ENCODE measurements around the gene SHROOM3.

DNA sequence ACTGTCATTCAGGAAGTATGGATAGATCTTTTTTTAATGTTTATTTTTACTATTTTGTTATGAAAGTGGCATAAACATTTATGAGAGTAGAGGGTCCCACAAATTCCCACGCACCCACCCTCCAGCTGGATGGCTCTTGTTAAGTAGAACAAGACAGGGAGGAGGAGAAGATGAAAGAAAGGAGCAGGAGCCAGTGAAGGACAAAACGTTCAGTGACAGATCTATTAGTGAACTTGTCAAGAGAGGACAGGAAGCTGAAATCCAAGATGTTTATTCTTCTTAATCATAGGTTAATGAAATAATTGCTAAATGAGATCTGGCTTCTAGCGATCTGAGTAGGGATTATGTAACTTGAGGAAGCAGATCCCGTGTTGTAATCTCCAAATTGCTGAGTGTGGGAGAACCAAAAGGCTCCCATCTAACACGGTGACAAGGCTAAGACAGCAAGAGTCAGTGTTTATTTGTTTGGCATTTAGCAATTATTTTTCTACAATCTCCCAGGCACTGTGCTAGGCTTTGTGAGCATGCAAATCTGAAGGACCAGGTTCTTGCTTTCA, 162.5 kb downstream of the SHROOM3 start:
- TF ChIP-seq, protein P1, sequence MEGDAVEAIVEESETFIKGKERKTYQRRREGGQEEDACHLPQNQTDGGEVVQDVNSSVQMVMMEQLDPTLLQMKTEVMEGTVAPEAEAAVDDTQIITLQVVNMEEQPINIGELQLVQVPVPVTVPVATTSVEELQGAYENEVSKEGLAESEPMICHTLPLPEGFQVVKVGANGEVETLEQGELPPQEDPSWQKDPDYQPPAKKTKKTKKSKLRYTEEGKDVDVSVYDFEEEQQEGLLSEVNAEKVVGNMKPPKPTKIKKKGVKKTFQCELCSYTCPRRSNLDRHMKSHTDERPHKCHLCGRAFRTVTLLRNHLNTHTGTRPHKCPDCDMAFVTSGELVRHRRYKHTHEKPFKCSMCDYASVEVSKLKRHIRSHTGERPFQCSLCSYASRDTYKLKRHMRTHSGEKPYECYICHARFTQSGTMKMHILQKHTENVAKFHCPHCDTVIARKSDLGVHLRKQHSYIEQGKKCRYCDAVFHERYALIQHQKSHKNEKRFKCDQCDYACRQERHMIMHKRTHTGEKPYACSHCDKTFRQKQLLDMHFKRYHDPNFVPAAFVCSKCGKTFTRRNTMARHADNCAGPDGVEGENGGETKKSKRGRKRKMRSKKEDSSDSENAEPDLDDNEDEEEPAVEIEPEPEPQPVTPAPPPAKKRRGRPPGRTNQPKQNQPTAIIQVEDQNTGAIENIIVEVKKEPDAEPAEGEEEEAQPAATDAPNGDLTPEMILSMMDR (IDR thresholded peaks at IDR 0.05): no peak
- TF ChIP-seq POLR2A (IDR thresholded peaks at IDR 0.05): no peak
